Activated naive CD8-positive, alpha-beta T cell treated with anti-CD3 and anti-CD28 coated beads, Interleukin-2, amount 10 ng/mL, durations not matched to agents 7 days and 5 days (primary cell): ENCODE measurements around the gene USP49. TPM values are rescaled to one million over a fixed set of nuclear protein-coding genes. Genes with fewer than 3 reads are reported as not detected.

Source experiments
- ATAC-seq: fragments of 150-1000 bp; cut with Tn5 transposase; one replicate; pipeline ENCODE4 v1.10.0; 2021; ENCODE audit warnings: low read depth, moderate library complexity
- POLR2A ChIA-PET: fragments of 350-600 bp; sonication (Branson Sonifier 250); formaldehyde crosslinking; loops from one replicate; lab custom pipeline; 2021; ENCODE audit warnings: antibody characterized with exemption; lab: Charles Lee
- DNase-seq: peaks from one replicate; pipeline ENCODE4 v3.0.0; 2021
- H3K27ac Mint-ChIP-seq: one replicate; pipeline ENCODE4 v1.8.0; 2022; ENCODE audit warnings: mild to moderate bottlenecking, mixed read lengths
- H3K27me3 Mint-ChIP-seq: one replicate; pipeline ENCODE4 v1.8.0; 2022; ENCODE audit warnings: mild to moderate bottlenecking, moderate library complexity, mixed read lengths
- H3K36me3 Mint-ChIP-seq: one replicate; pipeline ENCODE4 v1.8.0; 2021; ENCODE audit warnings: mild to moderate bottlenecking, mixed read lengths
- H3K4me1 Mint-ChIP-seq: one replicate; pipeline ENCODE4 v1.8.0; 2021; ENCODE audit warnings: mixed read lengths
- H3K4me3 Mint-ChIP-seq: one replicate; pipeline ENCODE4 v1.8.0; 2022; ENCODE audit warnings: mild to moderate bottlenecking, moderate library complexity, mixed read lengths
- H3K9me3 Mint-ChIP-seq: one replicate; pipeline ENCODE4 v1.8.0; 2021; ENCODE audit warnings: mixed read lengths
- total RNA-seq, 2 experiments: library from RNA; stranded (reverse); gene quantifications; one replicate each; pipeline ENCODE4 v1.2.3, GENCODE V29; 2021

Gene USP49
- total RNA-seq, 2 experiments from 2014 or later, result 5.8 to 6.9 TPM

- Mint-ChIP-seq H3K4me1 (no peaks in the 10 kb centered on the region), H3K27me3 (no peaks in the 10 kb centered on the region), H3K9me3 (no peaks in the 10 kb centered on the region), H3K27ac (no peak overlapping the region), H3K36me3 (no peaks in the 10 kb centered on the region), H3K4me3 (no peak overlapping the region)
- no peak for ATAC-seq
- no peak for DNase-seq
- POLR2A ChIA-PET, result interaction anchor here (0.9 kb wide), 1 partner anchor 9 kb away, joined by 3 read pairs; the partner anchor contains the start of gene USP49
Observed at GRCh38 chr6:41885930-41886329, 9.2 kb downstream of the USP49 start.

GRCh38 chr6:41884957-41885356 lies 10.2 kb downstream of the USP49 start:
- Mint-ChIP-seq H3K27ac (no peak overlapping the region), H3K9me3 (no peaks in the 10 kb centered on the region), H3K36me3 (peaks cover 2% of the 10 kb centered on the region), H3K27me3 (no peaks in the 10 kb centered on the region), H3K4me3 (no peak overlapping the region), H3K4me1 (no peaks in the 10 kb centered on the region)
- DNase-seq, result no peak
- ATAC-seq, result no peak
- POLR2A ChIA-PET, result no interaction called here

- H3K27me3 Mint-ChIP-seq, result no peaks in the 10 kb centered on the region
- peaks cover 5% of the 10 kb centered on the region for H3K36me3 Mint-ChIP-seq
- ATAC-seq (no peak), DNase-seq (no peak)
- H3K4me1 Mint-ChIP-seq, result no peaks in the 10 kb centered on the region
- no peaks in the 10 kb centered on the region for H3K9me3 Mint-ChIP-seq
- POLR2A ChIA-PET, result no interaction called here
- H3K4me3 Mint-ChIP-seq, result no peak overlapping the region
- no peak overlapping the region for H3K27ac Mint-ChIP-seq
Observed at GRCh38 chr6:41881506-41881905, 13.7 kb downstream of the USP49 start.

GRCh38 chr6:41878961-41879405 lies 16.2 kb downstream of the USP49 start:
- H3K36me3 Mint-ChIP-seq, result peaks cover 5% of the 10 kb centered on the region
- H3K9me3 Mint-ChIP-seq, result no peaks in the 10 kb centered on the region
- H3K4me3 Mint-ChIP-seq, result no peak overlapping the region
- no peak for DNase-seq
- no peak overlapping the region for H3K27ac Mint-ChIP-seq
- no peaks in the 10 kb centered on the region for H3K27me3 Mint-ChIP-seq
- POLR2A ChIA-PET, result no interaction called here
- ATAC-seq, result no peak
- H3K4me1 Mint-ChIP-seq, result peaks cover 1% of the 10 kb centered on the region

- no peak overlapping the region for H3K4me3 Mint-ChIP-seq
- no peak overlapping the region for H3K27ac Mint-ChIP-seq
- peaks cover 1% of the 10 kb centered on the region for H3K4me1 Mint-ChIP-seq
- no peaks in the 10 kb centered on the region for H3K9me3 Mint-ChIP-seq
- peaks cover 5% of the 10 kb centered on the region for H3K36me3 Mint-ChIP-seq
- DNase-seq (no peak), ATAC-seq (no peak)
- H3K27me3 Mint-ChIP-seq, result no peaks in the 10 kb centered on the region
- POLR2A ChIA-PET, result no interaction called here
Observed at GRCh38 chr6:41878246-41878645, 16.9 kb downstream of the USP49 start.

GRCh38 chr6:41877051-41877680 lies 18.0 kb downstream of the USP49 start:
- no peaks in the 10 kb centered on the region for H3K27me3 Mint-ChIP-seq
- peaks cover 5% of the 10 kb centered on the region for H3K36me3 Mint-ChIP-seq
- no peaks in the 10 kb centered on the region for H3K9me3 Mint-ChIP-seq
- H3K4me1 Mint-ChIP-seq, result peaks cover 1% of the 10 kb centered on the region
- DNase-seq, result no peak
- POLR2A ChIA-PET, result interaction anchor here (0.7 kb wide), 1 partner anchor 95 kb away, joined by 3 read pairs; no protein-coding TSS in a partner anchor
- H3K4me3 Mint-ChIP-seq, result no peak overlapping the region
- no peak for ATAC-seq
- no peak overlapping the region for H3K27ac Mint-ChIP-seq

- H3K4me1 Mint-ChIP-seq, result peaks cover 1% of the 10 kb centered on the region
- POLR2A ChIA-PET, result interaction anchor here (1.0 kb wide), 1 partner anchor 20 kb away, joined by 3 read pairs; the partner anchor contains the start of gene USP49
- no peak overlapping the region for H3K27ac Mint-ChIP-seq
Observed at GRCh38 chr6:41874741-41875140, 20.4 kb downstream of the USP49 start.

GRCh38 chr6:41872147-41872546 lies 23.0 kb downstream of the USP49 start:
- no peak for DNase-seq
- Mint-ChIP-seq H3K27ac (no peak overlapping the region), H3K36me3 (peaks cover 5% of the 10 kb centered on the region), H3K9me3 (no peaks in the 10 kb centered on the region), H3K27me3 (no peaks in the 10 kb centered on the region), H3K4me3 (no peak overlapping the region), H3K4me1 (peaks cover 1% of the 10 kb centered on the region)
- POLR2A ChIA-PET, result no interaction called here
- no peak for ATAC-seq

More at GRCh38 chr6:41874741-41875140, 20.4 kb downstream of the USP49 start:
- no peak for ATAC-seq
- Mint-ChIP-seq H3K9me3 (no peaks in the 10 kb centered on the region), H3K27me3 (no peaks in the 10 kb centered on the region), H3K36me3 (peaks cover 5% of the 10 kb centered on the region), H3K4me3 (no peak overlapping the region)
- no peak for DNase-seq

GRCh38 chr6:41871691-41872090 lies 23.5 kb downstream of the USP49 start:
- DNase-seq (no peak), ATAC-seq (no peak)
- peaks cover 2% of the 10 kb centered on the region for H3K36me3 Mint-ChIP-seq
- no peaks in the 10 kb centered on the region for H3K9me3 Mint-ChIP-seq
- H3K4me1 Mint-ChIP-seq, result peaks cover 1% of the 10 kb centered on the region
- H3K4me3 Mint-ChIP-seq, result no peak overlapping the region
- POLR2A ChIA-PET, result no interaction called here
- H3K27me3 Mint-ChIP-seq, result no peaks in the 10 kb centered on the region
- H3K27ac Mint-ChIP-seq, result no peak overlapping the region

- POLR2A ChIA-PET, result no interaction called here
Observed at GRCh38 chr6:41859356-41859755, 35.8 kb downstream of the USP49 start.

GRCh38 chr6:41858703-41859102 lies 36.5 kb downstream of the USP49 start:
- Mint-ChIP-seq H3K9me3 (no peaks in the 10 kb centered on the region), H3K36me3 (no peaks in the 10 kb centered on the region), H3K4me3 (no peak overlapping the region), H3K27me3 (peaks cover 2% of the 10 kb centered on the region), H3K4me1 (no peaks in the 10 kb centered on the region), H3K27ac (no peak overlapping the region)
- POLR2A ChIA-PET, result no interaction called here
- ATAC-seq, result no peak
- DNase-seq, result no peak

More at GRCh38 chr6:41859356-41859755, 35.8 kb downstream of the USP49 start:
- Mint-ChIP-seq H3K27me3 (peaks cover 2% of the 10 kb centered on the region), H3K27ac (no peak overlapping the region), H3K36me3 (no peaks in the 10 kb centered on the region), H3K9me3 (no peaks in the 10 kb centered on the region), H3K4me3 (no peak overlapping the region), H3K4me1 (no peaks in the 10 kb centered on the region)
- ATAC-seq (no peak), DNase-seq (no peak)

GRCh38 chr6:41850861-41851260 lies 44.3 kb downstream of the USP49 start:
- H3K36me3 Mint-ChIP-seq, result peaks cover 2% of the 10 kb centered on the region
- H3K4me1 Mint-ChIP-seq, result peaks cover 9% of the 10 kb centered on the region
- ATAC-seq (no peak), DNase-seq (no peak)
- POLR2A ChIA-PET, result interaction anchor here (1.6 kb wide), 1 partner anchor 200 kb away, joined by 4 read pairs; the partner anchor contains the start of gene TAF8
- no peak overlapping the region for H3K4me3 Mint-ChIP-seq
- H3K27me3 Mint-ChIP-seq, result no peaks in the 10 kb centered on the region
- no peaks in the 10 kb centered on the region for H3K9me3 Mint-ChIP-seq
- H3K27ac Mint-ChIP-seq, result no peak overlapping the region

GRCh38 chr6:41846666-41847237 lies 48.4 kb downstream of the USP49 start:
- no peak overlapping the region for H3K27ac Mint-ChIP-seq
- H3K4me3 Mint-ChIP-seq, result no peak overlapping the region
- DNase-seq (peak; percentile 30), ATAC-seq (peak; percentile 61)
- H3K9me3 Mint-ChIP-seq, result no peaks in the 10 kb centered on the region
- no peaks in the 10 kb centered on the region for H3K27me3 Mint-ChIP-seq
- H3K4me1 Mint-ChIP-seq, result peaks cover 9% of the 10 kb centered on the region
- H3K36me3 Mint-ChIP-seq, result peaks cover 2% of the 10 kb centered on the region
- POLR2A ChIA-PET, result interaction anchor here (0.6 kb wide), 1 partner anchor 194 kb away, joined by 3 read pairs; no protein-coding TSS in a partner anchor

GRCh38 chr6:41843178-41843577 lies 52.0 kb downstream of the USP49 start:
- peak overlapping the region; percentile 54 for H3K27ac Mint-ChIP-seq
- no peak overlapping the region for H3K4me3 Mint-ChIP-seq
- H3K36me3 Mint-ChIP-seq, result no peaks in the 10 kb centered on the region
- ATAC-seq (no peak), DNase-seq (no peak)
- H3K27me3 Mint-ChIP-seq, result no peaks in the 10 kb centered on the region
- POLR2A ChIA-PET, result no interaction called here
- H3K4me1 Mint-ChIP-seq, result peaks cover 9% of the 10 kb centered on the region
- no peaks in the 10 kb centered on the region for H3K9me3 Mint-ChIP-seq
